ENCODE data around the gene ZNF621.
"Not testable (repeated sequence)": the region's sequence is repeated elsewhere in the genome, so short reads cannot be mapped to it uniquely, and the experiment has no call there.

The ZNF621 gene

DNA sequence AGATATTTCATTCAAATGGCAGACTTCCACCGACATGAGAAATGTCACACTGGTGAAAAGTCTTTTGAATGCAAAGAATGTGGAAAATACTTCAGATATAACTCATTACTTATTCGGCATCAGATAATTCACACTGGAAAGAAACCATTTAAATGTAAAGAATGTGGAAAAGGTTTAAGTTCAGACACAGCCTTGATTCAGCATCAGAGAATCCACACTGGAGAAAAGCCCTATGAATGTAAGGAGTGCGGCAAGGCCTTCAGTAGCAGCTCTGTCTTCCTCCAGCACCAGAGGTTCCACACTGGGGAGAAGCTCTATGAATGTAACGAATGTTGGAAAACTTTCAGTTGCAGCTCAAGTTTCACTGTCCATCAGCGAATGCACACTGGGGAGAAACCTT lies 8.6 kb upstream of the ZNF621 start:
- Mint-ChIP-seq H3K9me3 (no peaks in the 10 kb centered on the region), H3K27me3 (ENCODE audit: low read depth) (no peaks in the 10 kb centered on the region), H3K36me3 (ENCODE audit: low read depth) (peaks cover 16% of the 10 kb centered on the region), H3K4me1 (ENCODE audit: low read depth) (no peaks in the 10 kb centered on the region), H3K4me3 (no peak overlapping the region), H3K27ac (no peak overlapping the region)
- DNase-seq (ENCODE audit: low spot score), result no peak

DNA sequence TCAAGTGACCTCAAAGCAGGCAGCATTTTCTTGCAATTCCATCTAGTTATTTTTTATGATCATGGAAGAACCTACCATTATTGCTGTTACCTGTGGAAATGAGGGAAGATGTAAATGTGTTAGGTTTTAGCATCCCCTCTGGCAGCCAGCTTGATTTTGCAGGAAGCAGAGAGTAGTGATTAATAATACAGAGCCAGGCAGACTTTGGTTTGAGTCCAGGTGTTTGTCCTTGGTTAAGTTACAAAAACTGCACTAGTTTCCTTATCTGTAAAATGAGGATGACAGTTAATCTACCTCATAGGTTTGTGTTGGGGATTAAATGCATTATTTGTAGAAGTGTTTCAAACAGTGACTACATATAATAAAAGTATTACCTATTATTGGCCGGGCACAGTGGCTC lies 6.7 kb upstream of the ZNF621 start:
- Mint-ChIP-seq H3K4me1 (ENCODE audit: low read depth) (no peaks in the 10 kb centered on the region), H3K9me3 (no peaks in the 10 kb centered on the region), H3K27ac (no peak overlapping the region), H3K27me3 (ENCODE audit: low read depth) (no peaks in the 10 kb centered on the region), H3K4me3 (no peak overlapping the region), H3K36me3 (ENCODE audit: low read depth) (peaks cover 14% of the 10 kb centered on the region)
- no peak for DNase-seq (ENCODE audit: low spot score)

DNA sequence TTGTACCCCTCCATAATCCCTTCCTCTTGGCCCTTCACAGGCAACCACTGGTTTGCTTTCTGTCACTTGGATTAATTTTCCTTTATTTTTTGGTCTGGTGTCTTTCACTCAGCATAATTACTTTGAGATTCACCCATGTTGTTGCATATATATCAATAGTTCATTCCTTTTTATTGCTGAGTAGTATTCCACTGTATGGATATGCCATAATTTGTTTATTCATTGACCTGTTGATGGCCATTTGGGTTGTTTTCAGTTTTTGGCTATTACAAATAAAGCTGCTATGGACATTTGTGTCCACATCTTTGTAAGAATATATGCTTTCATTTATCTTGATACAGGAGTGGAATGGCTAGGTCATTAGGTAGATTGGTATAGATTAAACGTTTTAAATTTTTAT lies 5.9 kb upstream of the ZNF621 start:
- Mint-ChIP-seq H3K4me1 (ENCODE audit: low read depth) (peaks cover 2% of the 10 kb centered on the region), H3K27ac (no peak overlapping the region), H3K27me3 (ENCODE audit: low read depth) (no peaks in the 10 kb centered on the region), H3K36me3 (ENCODE audit: low read depth) (peaks cover 14% of the 10 kb centered on the region), H3K4me3 (no peak overlapping the region), H3K9me3 (no peaks in the 10 kb centered on the region)
- DNase-seq (ENCODE audit: low spot score), result no peak

DNA sequence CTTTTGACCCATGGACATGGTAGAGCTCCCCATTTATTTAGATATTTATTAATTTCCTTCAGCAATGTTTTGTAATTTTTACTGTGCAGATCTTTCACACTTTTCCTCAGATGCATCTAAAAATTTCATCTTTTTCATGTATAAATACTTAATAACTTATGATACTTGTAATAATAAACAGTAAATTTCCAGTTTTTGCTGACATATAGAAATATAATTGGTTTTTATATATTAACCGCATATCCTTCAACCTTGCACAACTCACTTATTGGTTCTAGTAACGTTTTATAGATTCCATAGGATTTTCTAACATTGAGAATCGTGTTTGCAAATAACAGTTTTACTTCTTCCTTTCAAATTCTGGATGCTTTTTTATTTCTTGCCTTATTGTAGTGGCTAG lies 3.5 kb upstream of the ZNF621 start:
- peaks cover 17% of the 10 kb centered on the region for H3K4me1 Mint-ChIP-seq (ENCODE audit: low read depth)
- no peak overlapping the region for H3K27ac Mint-ChIP-seq
- no peak for DNase-seq (ENCODE audit: low spot score)
- H3K36me3 Mint-ChIP-seq (ENCODE audit: low read depth), result peaks cover 8% of the 10 kb centered on the region
- no peaks in the 10 kb centered on the region for H3K27me3 Mint-ChIP-seq (ENCODE audit: low read depth)
- no peak overlapping the region for H3K4me3 Mint-ChIP-seq
- H3K9me3 Mint-ChIP-seq, result no peaks in the 10 kb centered on the region

DNA sequence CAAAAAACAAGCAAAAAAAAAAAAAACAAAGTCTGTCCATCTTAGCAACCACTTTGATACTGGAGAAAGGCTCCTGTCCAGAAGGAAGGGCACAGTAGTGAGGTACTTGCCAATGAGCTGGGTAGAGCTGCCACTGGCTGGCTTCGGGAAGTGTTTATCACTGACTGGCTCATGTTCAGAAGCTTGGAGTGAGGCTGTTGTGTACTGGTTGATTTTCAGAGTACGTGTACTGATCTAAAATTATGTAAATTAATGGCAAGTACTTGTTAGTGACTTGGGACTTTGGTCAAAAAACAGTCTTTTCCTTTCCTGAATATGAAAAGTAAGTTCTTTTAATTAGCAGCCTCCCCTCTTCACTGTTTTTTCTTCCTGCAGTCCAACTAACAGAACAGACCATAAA lies 979 bp upstream of the ZNF621 start:
- Mint-ChIP-seq H3K4me1 (ENCODE audit: low read depth) (peaks cover 24% of the 10 kb centered on the region), H3K27ac (peak overlapping the region; percentile 81), H3K27me3 (ENCODE audit: low read depth) (no peaks in the 10 kb centered on the region), H3K9me3 (no peaks in the 10 kb centered on the region), H3K36me3 (ENCODE audit: low read depth) (peaks cover 26% of the 10 kb centered on the region), H3K4me3 (peak overlapping the region; percentile 99)
- DNase-seq (ENCODE audit: low spot score), result no peak

DNA sequence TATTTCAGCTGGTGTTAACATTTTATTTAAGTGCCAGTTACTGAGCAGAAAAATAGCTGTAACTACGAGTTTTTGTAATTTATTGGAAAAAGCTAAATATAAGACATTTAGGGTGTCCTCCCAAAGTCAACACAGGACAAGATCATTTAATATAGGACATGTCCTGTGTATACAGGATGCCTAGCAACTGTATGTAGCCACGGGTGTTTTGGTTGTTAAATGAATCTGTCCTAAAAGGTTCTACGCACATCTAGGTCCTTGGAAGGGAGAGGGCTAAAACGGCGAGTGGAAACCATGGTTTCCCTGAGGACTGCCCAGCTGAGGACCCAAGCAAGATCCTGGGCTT lies 565 bp upstream of the ZNF621 start:
- H3K4me3 Mint-ChIP-seq, result peak overlapping the region; percentile 99
- H3K27ac Mint-ChIP-seq, result peak overlapping the region; percentile 81
- H3K27me3 Mint-ChIP-seq (ENCODE audit: low read depth), result no peaks in the 10 kb centered on the region
- H3K9me3 Mint-ChIP-seq, result no peaks in the 10 kb centered on the region
- H3K4me1 Mint-ChIP-seq (ENCODE audit: low read depth), result peaks cover 26% of the 10 kb centered on the region
- no peak for DNase-seq (ENCODE audit: low spot score)
- H3K36me3 Mint-ChIP-seq (ENCODE audit: low read depth), result peaks cover 29% of the 10 kb centered on the region

DNA sequence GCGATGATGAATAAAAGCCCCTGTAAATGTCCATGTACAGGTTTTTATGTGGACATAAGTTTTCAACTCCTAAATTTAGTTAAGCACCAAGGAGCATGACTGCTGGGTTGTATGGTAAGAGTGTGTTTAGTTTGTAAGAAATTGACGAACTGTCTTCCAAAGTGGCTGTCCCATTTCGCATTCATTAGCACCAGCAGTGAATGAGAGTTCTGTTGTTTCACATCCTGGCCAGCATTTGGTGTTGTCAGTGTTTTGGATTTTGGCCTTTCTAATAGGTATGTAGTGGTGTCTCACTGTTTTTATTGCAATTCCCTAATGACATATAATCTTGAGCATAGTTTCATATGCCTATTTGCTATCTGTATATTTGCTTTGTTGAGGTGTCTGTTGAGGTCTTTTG lies 3.7 kb downstream of the ZNF621 start:
- H3K9me3 Mint-ChIP-seq, result peaks cover 19% of the 10 kb centered on the region
- DNase-seq (ENCODE audit: low spot score), result no peak
- H3K27ac Mint-ChIP-seq, result no peak overlapping the region
- no peak overlapping the region for H3K4me3 Mint-ChIP-seq
- peaks cover 26% of the 10 kb centered on the region for H3K4me1 Mint-ChIP-seq (ENCODE audit: low read depth)
- H3K36me3 Mint-ChIP-seq (ENCODE audit: low read depth), result peaks cover 70% of the 10 kb centered on the region
- H3K27me3 Mint-ChIP-seq (ENCODE audit: low read depth), result no peaks in the 10 kb centered on the region

DNA sequence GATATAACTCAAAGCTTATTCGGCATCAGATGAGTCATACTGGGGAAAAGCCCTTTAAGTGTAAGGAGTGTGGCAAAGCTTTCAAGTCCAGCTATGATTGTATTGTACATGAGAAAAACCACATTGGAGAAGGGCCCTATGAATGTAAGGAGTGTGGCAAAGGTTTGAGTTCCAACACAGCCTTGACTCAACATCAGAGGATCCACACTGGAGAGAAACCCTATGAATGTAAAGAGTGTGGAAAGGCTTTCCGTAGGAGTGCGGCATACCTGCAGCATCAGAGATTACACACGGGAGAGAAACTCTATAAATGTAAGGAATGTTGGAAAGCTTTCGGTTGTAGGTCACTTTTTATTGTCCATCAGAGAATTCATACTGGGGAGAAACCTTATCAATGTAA lies 7.5 kb downstream of the ZNF621 start:
- H3K36me3 Mint-ChIP-seq (ENCODE audit: low read depth), result peaks cover 87% of the 10 kb centered on the region
- H3K27ac Mint-ChIP-seq, result no peak overlapping the region
- no peaks in the 10 kb centered on the region for H3K27me3 Mint-ChIP-seq (ENCODE audit: low read depth)
- peaks cover 4% of the 10 kb centered on the region for H3K4me1 Mint-ChIP-seq (ENCODE audit: low read depth)
- H3K4me3 Mint-ChIP-seq, result no peak overlapping the region
- no peak for DNase-seq (ENCODE audit: low spot score)
- H3K9me3 Mint-ChIP-seq, result peaks cover 38% of the 10 kb centered on the region

DNA sequence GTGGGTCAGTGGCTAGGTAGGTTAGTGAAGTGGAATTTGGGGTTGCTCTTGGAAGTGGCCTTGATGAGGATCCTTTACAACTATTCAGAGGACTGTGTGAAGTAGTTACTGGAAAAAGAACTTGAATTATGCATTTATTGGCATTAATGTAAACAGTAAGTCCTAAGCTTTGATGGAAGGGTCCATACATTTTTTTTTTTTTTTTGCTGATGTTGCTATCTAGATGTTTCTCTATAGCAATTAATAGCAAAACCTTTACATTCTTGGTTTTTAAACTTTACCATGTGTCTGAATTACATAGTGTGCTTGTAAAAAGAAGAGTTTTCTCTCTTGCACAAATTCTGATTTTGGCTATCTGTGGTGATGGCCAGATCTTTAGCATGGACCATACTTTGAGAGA lies 9.5 kb downstream of the ZNF621 start:
- Mint-ChIP-seq H3K4me3 (no peak overlapping the region), H3K4me1 (ENCODE audit: low read depth) (no peaks in the 10 kb centered on the region), H3K27me3 (ENCODE audit: low read depth) (no peaks in the 10 kb centered on the region), H3K27ac (no peak overlapping the region), H3K9me3 (peaks cover 53% of the 10 kb centered on the region), H3K36me3 (ENCODE audit: low read depth) (peaks cover 87% of the 10 kb centered on the region)
- no peak for DNase-seq (ENCODE audit: low spot score)

DNA sequence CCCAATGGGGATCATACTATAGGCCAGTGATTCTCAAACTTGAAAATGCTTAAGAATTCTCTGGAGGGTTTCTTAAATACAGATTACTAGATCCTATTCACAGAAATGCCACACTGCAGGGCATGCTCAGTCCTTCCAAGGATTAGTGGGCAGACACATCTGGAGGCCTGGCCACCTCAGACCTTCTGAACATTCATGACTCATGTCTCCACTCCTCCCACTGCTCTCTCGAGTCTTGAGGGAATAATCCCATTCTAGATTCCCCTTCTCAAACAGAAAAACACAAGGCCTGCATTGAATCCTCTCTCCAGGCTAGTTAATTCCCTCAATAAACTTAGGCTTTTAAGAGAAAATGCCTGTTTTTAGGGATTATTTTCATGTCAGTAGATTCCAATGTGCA lies 22.1 kb downstream of the ZNF621 start:
- no peak for DNase-seq (ENCODE audit: low spot score)
- no peak overlapping the region for H3K4me3 Mint-ChIP-seq
- no peaks in the 10 kb centered on the region for H3K9me3 Mint-ChIP-seq
- H3K27me3 Mint-ChIP-seq (ENCODE audit: low read depth), result no peaks in the 10 kb centered on the region
- no peak overlapping the region for H3K27ac Mint-ChIP-seq
- H3K36me3 Mint-ChIP-seq (ENCODE audit: low read depth), result no peaks in the 10 kb centered on the region
- no peaks in the 10 kb centered on the region for H3K4me1 Mint-ChIP-seq (ENCODE audit: low read depth)

DNA sequence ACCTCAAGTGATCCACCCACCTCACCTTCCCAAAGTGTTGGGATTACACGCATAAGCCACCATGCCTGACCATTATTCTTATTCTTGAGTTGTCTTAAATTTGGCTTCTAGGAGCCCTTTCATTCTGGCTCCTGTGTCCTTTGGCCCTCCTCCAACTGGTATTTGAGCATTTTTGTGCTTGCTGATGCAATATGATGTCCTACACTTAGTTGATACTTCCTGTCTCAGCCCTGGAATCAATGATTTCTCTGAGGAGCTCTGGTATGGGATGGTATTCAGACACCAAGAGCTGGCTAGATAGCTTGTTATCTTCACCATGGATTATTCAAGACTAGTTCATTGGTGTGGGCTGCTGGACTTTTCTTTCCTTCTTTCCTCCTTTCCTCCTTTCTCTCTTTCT lies 25.4 kb downstream of the ZNF621 start:
- Mint-ChIP-seq H3K4me3 (no peak overlapping the region), H3K27me3 (ENCODE audit: low read depth) (peaks cover 3% of the 10 kb centered on the region), H3K4me1 (ENCODE audit: low read depth) (no peaks in the 10 kb centered on the region), H3K36me3 (ENCODE audit: low read depth) (no peaks in the 10 kb centered on the region), H3K9me3 (no peaks in the 10 kb centered on the region), H3K27ac (no peak overlapping the region)
- DNase-seq (ENCODE audit: low spot score), result no peak

DNA sequence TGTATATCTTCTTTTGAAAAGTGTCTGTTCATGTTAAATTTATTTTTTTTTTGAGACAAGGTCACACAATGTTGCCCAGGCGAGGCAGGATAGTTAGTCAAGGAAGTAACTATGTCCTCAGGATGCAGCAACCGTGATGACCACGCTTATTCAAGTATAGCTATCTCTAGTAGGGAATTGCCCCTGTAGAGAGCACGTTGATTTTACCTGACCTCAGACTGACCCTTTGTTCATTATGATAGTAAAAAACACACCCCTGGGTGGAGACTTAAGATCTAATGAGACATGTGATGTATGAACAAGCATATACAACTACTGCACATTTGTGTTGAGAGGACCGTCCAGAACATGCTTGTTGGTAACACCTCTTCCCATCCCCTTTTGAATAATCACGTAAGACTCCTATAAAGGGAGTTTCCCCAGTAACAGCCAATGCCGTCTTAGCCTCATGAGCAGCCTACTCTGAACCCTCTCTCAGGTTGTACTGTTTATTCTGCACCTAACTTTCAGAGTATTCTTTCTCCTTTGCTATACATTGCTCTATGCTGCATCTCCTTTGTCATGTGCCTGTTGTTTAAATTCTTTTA lies 32.9 kb downstream of the ZNF621 start:
- Mint-ChIP-seq H3K27ac (no peak overlapping the region), H3K27me3 (ENCODE audit: low read depth) (peaks cover 3% of the 10 kb centered on the region), H3K4me3 (no peak overlapping the region), H3K4me1 (ENCODE audit: low read depth) (no peaks in the 10 kb centered on the region), H3K36me3 (ENCODE audit: low read depth) (no peaks in the 10 kb centered on the region), H3K9me3 (no peaks in the 10 kb centered on the region)
- no peak for DNase-seq (ENCODE audit: low spot score)

DNA sequence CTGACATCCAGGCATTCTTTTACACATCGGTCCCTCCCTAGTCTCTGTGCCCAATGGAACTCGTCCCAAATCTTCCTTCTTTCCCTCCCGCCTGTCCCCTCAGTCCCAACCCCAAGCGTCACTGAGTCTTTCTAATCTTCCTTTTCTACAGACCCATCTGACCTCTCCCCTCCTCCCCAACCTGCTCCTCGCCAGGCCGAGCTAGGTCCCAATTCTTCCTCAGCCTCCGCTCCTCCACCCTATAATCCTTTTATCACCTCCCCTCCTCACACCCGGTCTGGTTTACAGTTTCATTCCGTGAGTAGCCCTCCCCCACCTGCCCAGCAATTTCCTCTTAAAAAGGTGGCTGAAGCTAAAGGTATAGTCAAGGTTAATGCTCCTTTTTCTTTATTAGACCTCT lies 37.7 kb downstream of the ZNF621 start:
- H3K4me3 Mint-ChIP-seq; H3K27me3 Mint-ChIP-seq (ENCODE audit: low read depth); H3K9me3 Mint-ChIP-seq; H3K27ac Mint-ChIP-seq; H3K4me1 Mint-ChIP-seq (ENCODE audit: low read depth); DNase-seq (ENCODE audit: low spot score); H3K36me3 Mint-ChIP-seq (ENCODE audit: low read depth): not testable (repeated sequence)

DNA sequence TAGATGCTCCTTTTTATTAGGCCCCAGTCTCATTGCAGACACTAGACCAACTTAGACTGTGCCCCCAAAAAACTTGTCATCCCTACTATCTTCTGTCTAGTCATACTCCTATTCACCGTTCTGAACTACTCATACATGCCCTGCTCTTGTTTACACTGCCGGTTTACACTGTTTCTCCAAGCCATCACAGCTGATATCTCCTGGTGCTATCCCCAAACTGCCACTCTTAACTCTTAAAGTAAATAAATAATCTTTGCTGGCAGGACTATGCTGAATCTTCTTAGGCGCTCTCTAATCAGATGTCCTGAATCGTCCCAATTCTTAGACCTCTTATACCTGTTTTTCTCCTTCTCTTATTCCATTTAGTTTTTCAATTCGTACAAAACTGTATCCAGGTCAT lies 40.9 kb downstream of the ZNF621 start:
- not testable (repeated sequence) for H3K27ac Mint-ChIP-seq; DNase-seq (ENCODE audit: low spot score); H3K4me3 Mint-ChIP-seq; H3K36me3 Mint-ChIP-seq (ENCODE audit: low read depth); H3K9me3 Mint-ChIP-seq; H3K4me1 Mint-ChIP-seq (ENCODE audit: low read depth); H3K27me3 Mint-ChIP-seq (ENCODE audit: low read depth)

DNA sequence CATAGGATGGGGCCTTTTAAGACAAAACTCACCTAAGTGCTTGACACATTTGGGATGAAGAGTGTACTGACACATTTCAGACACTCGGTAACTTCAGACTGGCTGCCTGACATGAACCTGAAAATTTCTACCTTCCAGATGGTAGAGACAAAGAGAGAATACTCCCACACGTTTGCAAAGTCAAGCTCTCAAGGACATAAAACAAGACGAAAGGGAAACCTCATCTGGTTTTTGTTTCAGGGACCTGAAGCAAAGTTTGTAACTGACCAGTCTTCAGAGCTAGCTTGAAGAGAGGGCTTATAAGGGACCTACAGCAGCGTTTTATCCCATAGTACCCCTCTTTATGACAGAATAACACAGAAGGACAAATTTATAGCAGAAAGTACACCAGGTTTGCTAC lies 41.9 kb downstream of the ZNF621 start:
- no peaks in the 10 kb centered on the region for H3K36me3 Mint-ChIP-seq (ENCODE audit: low read depth)
- H3K27ac Mint-ChIP-seq, result no peak overlapping the region
- H3K4me1 Mint-ChIP-seq (ENCODE audit: low read depth), result no peaks in the 10 kb centered on the region
- H3K27me3 Mint-ChIP-seq (ENCODE audit: low read depth), result peaks cover 6% of the 10 kb centered on the region
- DNase-seq (ENCODE audit: low spot score), result no peak
- H3K4me3 Mint-ChIP-seq, result no peak overlapping the region
- H3K9me3 Mint-ChIP-seq, result no peaks in the 10 kb centered on the region

Data from T-helper 2 cell treated with Interferon-gamma antibody and Interleukin-4, amounts not matched to agents 5 μg/mL and 100 μg/mL, for 36 hours (primary cell).